NCI-H2107 (cell line): ENCODE data around the gene CDK7.
"Not testable (repeated sequence)": the region's sequence is repeated elsewhere in the genome, so short reads cannot be mapped to it uniquely, and the experiment has no call there.

Experiments
- DNase-seq: peaks from one replicate; lab custom pipeline; 2025; lab: John Stamatoyannopoulos, UW

Gene CDK7

DNA sequence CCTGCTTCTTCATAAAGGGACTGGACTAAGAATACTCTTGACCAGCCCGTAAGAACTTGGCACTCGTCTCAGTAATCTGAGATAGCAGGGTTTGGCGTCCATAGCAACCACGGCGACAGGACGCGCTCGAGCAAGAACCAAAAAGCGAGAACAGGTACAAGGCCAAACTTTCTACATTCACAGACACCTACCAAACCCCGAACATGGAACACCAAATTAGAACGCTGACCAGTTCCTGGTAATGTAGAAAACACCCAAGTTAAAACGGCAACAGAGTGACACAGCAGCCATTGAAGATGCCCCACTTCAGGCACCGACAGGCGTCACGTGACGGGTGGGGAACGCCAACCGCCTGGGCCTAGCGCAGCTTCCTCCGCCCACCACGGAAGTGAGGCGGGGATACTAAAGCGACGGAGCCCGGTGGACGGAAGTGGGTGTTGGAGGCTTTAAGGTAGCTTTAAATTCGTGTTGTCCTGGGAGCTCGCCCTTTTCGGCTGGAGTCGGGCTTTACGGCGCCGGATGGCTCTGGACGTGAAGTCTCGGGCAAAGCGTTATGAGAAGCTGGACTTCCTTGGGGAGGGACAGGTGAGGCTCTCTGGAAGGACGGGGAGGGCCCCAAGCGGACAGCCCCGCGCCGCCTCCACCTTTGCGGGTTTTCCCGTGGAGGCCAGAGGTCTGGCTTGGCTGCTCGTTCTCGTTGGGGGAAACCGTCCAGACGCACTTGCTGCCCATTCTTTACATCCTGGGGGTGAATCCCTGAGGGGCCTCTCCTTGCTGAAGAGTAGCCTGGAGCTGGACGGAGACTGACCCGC is at the start of gene CDK7:
CDK7 (plus strand) TSS at position 430 of the 812 bp plus-strand sequence; CDS start at position 520, 90 bp downstream.
- DNase-seq: peak; percentile 36

DNA sequence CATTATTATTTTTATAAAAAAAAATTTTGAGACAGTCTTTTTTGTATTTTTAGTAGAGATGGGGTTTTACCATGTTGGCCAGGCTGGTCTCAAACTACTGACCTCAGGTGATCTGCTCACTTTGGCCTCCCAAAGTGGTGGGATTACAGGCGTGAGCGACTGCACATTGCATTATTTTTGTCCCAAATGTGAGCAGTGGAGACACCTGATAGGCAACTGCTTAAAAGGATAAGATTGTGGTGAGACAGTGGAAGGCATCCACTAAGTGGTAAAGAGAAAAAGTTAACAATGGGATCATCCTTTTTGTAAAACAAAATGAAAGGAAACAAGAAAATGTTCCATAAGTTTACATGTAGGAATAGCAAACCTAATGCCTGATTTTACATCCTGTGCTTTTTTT is 47.3 kb upstream of the CDK7 start:
- no peak for DNase-seq

DNA sequence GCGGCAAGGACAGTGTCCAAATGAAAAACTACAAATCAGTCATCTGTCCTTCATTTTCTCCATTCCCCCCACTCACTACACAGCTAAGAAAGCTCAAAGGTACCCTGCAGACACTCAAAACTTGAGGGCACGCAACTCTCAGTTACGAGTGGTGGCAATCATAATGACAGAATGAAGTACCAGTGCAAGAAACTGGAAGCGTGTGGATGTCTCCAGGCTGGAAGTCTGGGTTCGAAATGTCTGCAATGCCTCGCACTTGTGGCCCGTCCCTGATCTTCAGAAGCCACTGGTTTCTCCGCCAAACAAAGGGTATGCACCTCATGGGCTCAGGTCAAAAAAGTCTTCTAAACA is 45.9 kb upstream of the CDK7 start:
- DNase-seq: no peak

DNA sequence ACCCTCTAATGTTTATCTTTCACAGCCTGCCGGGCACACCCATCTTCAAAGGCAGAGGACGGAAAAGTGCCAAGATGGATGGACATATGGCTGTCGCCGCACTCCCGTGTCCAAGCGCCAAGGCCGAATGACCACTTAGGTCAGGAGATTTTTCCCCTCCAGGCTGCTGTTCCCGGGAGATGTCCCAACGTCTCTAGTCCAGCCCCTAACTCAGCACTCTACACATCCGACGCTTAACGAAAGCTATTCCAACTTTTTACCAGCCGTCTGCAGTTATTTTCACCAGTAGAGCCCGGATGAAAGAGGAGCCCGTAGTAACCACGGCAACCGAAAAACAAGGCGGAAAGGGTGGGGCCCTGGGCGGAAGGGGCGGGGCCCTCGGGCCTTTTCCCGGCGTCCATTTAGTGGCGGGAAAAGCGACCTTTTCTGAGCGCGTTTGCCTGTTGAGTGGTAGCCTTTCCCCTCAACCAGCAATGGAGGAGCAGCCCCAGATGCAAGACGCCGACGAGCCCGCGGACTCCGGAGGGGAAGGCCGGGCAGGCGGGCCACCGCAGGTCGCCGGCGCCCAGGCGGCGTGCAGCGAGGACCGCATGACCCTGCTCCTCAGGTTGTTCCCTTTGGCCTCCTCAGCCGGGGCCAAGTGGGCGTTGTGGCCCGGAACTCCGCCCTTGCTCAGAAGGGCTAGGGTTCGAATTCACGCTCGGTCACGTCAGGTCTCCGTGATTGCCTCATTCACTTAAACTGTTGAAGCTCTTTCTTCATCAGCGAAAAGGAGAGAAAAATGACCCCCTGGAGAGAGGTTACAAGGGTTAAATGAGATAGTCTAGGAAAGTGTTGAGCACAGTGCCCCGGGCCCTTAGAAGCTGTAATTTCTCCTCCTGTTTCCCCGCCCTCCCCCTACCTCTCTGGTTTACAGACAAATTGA is 45.3 kb upstream of the CDK7 start, which contains the start of gene CENPH:
CENPH (plus strand) TSS at position 422 of the 925 bp plus-strand sequence; CDS start at position 474, 52 bp downstream.
- DNase-seq: peak; percentile 74

DNA sequence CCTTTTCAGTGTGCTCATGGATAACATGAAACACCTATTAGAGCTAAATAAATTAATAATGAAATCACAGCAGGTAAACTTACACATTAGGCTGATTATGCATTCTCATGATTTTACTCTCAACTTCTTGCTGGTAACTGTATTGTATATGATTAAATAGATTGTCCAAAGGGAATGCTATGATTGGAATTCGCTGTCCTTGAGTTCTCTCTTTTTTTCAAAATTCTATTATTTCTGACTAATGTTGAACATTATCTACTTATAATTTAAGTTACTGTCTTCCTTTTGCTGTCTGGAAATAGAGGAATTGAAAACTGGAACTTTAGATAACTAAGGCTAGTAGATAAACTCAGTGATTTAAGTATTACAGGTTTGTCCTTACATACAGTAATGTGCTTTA is 32.2 kb upstream of the CDK7 start:
- no peak for DNase-seq

- no peak for DNase-seq
These were observed 28.0 kb upstream of the CDK7 start for GRCh38 chr5:69206528-69207190.

DNA sequence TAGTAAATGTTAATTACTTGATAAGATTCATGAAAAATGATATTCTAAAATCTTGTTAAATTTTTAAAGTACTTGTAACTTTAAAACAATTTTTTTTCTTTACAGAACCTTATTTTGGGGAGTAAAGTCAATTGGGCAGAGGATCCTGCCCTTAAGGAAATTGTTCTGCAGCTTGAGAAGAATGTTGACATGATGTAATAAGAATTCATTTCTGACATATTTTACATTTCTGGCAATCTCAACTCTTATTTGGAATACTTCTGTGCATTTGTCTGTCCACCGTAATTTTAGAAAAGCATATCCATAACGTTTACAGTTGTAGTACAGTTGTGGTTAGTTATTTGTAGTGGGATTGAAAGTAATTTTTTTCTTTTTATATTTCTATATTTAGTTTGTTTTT is 25.1 kb upstream of the CDK7 start:
- no peak for DNase-seq

DNA sequence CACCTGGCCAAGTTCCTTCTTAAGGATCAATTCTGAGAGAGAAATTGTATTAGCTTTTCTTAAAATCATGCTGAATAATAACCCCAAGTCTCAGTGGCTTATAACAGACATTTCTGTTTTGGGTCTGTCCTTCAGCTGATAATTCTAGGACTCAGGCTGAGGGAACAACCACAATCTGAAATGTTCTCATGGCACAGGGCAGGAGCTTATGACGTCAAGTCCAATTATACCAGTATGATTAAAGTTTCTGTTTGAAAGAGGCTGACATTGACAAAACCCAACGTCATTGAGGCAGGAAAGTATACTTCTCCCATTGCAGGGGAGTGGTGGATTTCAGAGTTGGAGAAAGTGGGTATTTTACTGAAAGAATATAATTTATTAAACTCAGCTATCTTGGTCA is 23.5 kb upstream of the CDK7 start:
- DNase-seq: no peak

DNA sequence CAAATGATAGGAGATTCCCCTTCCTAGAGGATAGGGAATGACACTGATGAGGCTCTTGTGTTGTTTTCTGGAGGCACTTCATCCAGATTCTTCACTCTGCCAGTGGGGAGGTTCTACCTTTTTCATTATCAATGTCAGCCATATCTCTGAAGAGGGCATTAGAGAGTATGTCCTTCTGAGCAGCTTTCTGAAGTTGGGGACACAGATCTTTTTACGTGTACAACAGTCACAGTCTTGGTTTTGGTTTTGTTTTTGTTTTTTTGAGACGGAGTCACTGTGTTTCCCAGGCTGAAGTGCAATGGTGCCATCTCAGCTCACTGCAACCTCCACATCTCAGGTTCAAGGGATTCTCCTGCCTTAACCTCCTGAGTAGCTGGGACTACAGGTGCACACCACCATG is 22.7 kb upstream of the CDK7 start:
- DNase-seq: no peak

DNA sequence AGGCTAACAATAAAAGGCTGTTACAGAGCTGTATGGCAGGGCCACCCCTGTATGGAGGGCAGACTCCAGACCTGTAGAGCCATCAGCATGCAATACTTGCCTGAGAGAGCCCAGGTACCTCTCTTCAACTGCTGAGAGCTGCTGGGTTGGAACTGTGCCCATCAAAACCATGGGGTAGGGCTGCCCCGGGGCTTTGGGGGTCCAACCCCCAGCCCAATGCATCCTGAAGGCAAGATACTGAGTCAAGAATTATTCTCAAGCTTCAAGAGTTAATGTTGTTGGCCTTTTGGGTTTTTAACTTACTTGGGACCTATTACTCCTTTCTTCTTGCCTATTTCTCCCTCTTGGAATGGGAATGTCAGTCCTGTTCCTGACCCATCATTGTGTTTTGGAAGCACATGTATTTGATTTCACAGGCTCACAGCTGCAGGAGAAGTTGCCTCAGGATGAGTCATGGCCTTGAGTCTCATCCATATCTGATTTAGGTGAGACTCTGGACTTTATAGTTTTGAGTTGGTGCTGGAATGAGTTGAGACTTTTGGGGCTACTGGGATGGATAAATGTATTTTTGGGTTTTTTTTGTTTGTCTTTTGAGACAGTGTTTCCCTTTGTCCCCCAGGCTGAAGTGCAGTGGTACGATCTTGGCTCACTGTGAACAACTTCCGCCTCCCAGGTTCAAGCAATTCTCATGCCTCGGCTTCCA is 21.0 kb upstream of the CDK7 start:
- DNase-seq: no peak

GRCh38 chr5:69217151-69217511 is 17.6 kb upstream of the CDK7 start:
- no peak for DNase-seq

- DNase-seq: peak; percentile 54
These were observed 16.8 kb upstream of the CDK7 start for GRCh38 chr5:69217548-69218526.

- no peak for DNase-seq
These were observed 14.7 kb upstream of the CDK7 start for GRCh38 chr5:69219939-69220338.

GRCh38 chr5:69220371-69220770 is 14.3 kb upstream of the CDK7 start:
- not testable (repeated sequence) for DNase-seq

GRCh38 chr5:69220833-69221232 is 13.9 kb upstream of the CDK7 start:
- not testable (repeated sequence) for DNase-seq

DNA sequence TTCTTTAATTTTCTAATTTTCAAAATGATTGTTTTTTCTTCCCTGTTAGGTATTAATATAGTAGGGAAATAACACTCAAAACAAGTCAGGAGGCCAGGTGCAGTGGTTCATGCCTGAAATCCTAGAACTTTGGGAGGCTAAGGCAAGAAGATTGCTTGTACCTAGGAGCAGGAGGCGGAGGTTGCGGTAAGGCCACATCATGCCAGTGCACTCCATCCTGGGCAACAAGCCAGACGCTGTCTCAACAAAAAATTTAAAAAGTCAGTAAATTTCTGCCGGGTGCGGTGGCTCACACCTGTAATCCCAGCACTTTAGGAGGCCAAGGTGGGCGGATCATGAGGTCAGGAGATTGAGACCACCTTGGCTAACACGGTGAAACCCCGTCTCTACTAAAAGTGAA is 10.2 kb upstream of the CDK7 start:
- DNase-seq: no peak

DNA sequence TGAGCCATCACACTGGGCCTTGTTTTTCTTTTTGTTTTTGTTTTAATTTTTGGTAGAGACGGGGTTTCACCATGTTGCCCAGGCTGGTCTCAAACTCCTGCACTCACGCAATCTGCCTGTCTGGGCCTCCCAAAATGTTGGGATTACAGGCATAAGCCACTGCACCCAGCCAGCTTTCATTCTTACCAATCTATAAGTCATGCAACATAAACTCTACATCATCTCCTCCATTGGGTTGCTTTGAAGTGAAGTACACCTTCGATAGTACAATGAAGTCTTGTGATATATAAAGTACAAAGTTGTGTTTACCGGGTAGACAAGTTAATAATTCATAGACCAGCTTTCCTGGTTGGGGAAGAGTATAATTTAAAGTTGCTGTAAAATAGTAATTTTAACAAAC is 8.8 kb upstream of the CDK7 start:
- no peak for DNase-seq

DNA sequence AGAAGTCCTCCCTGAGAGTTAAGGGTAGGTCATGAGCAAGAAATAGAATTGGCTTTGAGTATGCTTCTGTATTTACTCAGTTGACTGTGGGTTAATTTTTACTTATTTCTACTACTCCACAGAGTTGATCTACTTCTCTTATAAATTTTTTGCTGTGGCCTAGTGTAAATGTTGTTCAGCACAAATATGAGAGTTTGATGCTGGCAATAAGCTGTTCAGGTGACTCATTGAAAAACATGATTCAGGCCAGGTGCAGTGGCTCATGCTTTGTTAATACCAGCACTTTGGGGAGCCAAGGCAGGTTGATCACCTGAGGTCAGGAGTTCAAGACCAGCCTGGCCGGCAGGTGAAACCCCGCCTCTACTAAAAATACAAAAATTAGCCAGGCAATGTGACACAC is 4.5 kb upstream of the CDK7 start:
- no peak for DNase-seq

DNA sequence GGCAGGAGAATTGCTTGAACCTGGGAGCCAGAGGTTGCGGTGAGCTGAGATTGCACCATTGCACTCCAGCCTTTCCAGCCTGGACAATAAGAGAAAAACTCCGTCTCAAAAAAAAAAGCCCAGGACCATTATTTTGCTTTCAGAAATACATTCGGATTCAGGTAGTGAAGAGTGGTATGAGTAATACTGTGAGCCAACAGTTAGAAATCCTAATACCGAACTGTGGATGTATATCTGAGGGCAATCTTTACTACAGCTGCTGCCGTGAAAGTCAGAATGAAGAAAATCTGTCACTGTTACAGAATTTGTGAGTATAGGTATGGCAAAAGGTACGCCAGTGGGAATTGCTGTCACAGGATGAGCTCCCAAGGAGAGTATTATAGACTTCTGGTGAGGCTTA is 3.4 kb upstream of the CDK7 start:
- no peak for DNase-seq

- no peak for DNase-seq
These were observed 2.8 kb upstream of the CDK7 start for GRCh38 chr5:69231851-69232250.

DNA sequence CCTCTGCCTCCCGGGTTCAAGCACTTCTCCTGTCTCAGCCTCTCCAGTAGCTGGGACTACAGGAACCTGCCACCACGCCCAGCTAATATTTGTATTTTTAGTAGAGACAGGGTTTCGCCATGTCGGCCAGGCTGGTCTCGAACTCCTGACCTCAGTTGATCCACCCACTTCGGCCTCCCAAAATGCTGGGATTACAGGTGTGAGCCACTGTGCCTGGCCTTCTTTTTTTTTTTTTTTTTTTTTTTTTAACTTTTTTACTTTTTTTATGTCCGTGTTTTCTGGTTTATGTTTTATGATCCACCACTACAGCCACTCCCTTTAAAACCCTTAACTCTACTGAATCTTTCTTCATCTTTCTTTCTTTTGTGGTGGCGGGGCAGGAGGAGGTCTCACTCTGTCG is 2.0 kb downstream of the CDK7 start:
- DNase-seq: not testable (repeated sequence)
